Esophagus squamous epithelium (tissue), 4 donors: Measurements from ENCODE around the gene P2RX6.

Experiments
- CTCF ChIP-seq, 6 experiments: fragments of 450-650 bp in 4 of 6; fragments of 200-600 bp in 2 of 6; sonication (generic) in 2 of 6; IDR thresholded peaks; one replicate each; pipeline ENCODE4 v1.5.1; 2016 to 2019; ENCODE audit warnings: antibody characterized with exemption in 6 of 6, mild to moderate bottlenecking in 4 of 6, moderate library complexity in 4 of 6
- POLR2A ChIP-seq, 4 donors: fragments of 450-650 bp; IDR thresholded peaks; one replicate each; pipeline ENCODE4 v1.6.1; 2017; ENCODE audit warnings: antibody characterized with exemption in 4 of 4, mild to moderate bottlenecking in 4 of 4, moderate library complexity in 3 of 4

- no peak for TF ChIP-seq CTCF (IDR thresholded peaks at IDR 0.05)
- no peak for TF ChIP-seq POLR2A (IDR thresholded peaks at IDR 0.05)
Observed at GRCh38 chr22:20982563-20982882, 32.4 kb upstream of the P2RX6 start.
